ENCODE data around the gene EFCAB9. TPM values are rescaled to one million over a fixed set of nuclear protein-coding genes. Genes with fewer than 3 reads are reported as not detected.

EFCAB9 gene
- total RNA-seq, 3 donors from 2014 or later, result not detected

DNA sequence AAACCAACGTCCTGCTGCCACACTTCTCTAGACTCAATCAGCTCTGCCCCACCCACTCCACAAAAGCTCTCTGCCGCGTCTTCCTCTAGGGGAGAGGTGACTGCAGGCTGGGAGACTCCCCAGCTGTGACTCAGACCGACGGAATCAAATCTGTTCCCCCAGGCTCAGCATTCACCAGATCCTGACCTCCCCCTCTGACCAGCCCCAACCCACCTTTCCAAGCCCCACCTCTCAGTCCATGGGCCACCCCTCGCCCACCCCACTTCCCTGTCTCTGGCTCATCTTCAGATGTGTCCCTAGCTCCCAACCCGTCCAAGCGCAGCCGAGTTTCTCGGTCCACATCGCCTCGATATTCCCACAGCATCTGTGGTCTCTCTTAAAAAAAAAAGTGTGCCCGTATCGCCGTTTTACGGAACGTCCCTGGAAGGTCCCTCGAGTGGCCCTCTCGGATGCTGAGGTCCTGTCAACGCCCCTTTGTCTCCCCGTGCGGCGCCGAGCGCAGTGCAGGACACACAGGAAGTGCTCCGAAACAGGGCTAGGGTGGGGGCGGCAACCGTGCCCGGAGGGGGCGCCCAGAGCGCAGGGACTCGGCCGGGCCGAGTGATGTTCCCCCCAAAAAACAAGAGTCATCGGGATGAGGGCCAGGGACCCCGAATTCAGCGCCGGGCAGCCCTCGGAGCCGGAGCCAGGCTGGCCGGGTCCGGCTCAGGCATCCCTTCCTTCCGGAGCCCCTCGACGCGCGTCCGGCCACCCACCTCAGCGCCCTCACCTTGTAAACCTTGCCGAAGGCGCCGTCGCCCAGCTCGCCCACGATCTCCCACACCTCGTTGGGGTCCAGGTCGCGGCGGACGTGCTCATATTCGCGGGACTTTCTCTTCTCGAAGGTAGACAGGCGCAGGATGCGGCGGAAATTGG, 6.6 kb upstream of the EFCAB9 start:
- Histone ChIP-seq H3K9me3 (no peaks in the 10 kb centered on the region), H3K4me3 (peak overlapping the region; percentile 77), H3K36me3 (ENCODE audit: low read depth) (no peaks in the 10 kb centered on the region), H3K4me1 (ENCODE audit: low read depth) (peaks cover 6% of the 10 kb centered on the region)
- intact Hi-C loops (cut with DNase I, micrococcal nuclease), result loop anchor here (5.0 kb wide), 2 partner anchors 75 to 80 kb away; no protein-coding TSS in a partner anchor
- TF ChIP-seq, protein P1, sequence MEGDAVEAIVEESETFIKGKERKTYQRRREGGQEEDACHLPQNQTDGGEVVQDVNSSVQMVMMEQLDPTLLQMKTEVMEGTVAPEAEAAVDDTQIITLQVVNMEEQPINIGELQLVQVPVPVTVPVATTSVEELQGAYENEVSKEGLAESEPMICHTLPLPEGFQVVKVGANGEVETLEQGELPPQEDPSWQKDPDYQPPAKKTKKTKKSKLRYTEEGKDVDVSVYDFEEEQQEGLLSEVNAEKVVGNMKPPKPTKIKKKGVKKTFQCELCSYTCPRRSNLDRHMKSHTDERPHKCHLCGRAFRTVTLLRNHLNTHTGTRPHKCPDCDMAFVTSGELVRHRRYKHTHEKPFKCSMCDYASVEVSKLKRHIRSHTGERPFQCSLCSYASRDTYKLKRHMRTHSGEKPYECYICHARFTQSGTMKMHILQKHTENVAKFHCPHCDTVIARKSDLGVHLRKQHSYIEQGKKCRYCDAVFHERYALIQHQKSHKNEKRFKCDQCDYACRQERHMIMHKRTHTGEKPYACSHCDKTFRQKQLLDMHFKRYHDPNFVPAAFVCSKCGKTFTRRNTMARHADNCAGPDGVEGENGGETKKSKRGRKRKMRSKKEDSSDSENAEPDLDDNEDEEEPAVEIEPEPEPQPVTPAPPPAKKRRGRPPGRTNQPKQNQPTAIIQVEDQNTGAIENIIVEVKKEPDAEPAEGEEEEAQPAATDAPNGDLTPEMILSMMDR (IDR thresholded peaks at IDR 0.05), result no peak
- peak; percentile 66 for ATAC-seq
- DNase-seq, result peak; percentile 79 to 87 (median 79)

DNA sequence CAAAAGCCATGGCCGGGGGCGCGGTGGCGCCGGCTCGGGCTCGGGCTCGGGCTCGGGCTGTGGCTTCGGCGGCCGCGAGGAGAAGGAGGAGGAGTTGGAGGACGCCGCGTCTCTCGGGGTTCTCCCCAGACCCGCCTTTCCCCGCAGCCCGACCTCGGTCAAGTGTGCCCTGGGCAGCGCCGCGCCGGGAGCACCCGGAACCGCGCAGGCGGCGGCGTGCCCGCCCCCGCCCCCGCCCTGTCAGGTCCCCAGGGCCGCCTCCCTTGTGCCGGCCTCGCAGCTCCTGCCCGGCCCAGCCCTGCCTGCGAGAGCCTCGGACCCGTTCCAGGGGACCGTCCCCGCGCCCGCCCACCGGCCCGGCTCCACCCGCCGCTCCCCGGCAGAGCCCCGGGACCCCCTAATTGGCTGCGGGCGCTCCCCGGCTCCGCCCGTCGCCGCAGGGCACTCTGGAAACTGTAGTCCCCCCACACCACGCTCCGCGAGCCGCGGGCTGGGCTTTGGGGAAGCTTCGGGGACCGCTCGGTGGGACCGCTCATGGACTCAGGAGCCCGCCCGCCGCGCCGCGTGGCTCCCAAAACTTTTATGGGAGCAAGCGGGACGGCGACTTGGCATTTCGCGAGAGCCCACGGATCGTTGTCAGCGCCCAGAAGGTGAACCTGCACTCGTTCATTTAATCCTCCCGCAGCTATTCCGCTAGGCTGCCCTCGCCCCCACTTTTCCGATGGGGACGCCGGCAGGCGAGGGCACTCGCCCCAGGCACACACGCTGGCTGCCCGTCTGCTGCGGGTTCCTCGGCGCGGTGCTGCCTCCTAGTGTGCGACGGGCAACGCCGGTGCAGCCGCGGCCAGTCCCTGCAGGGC, 5.7 kb upstream of the EFCAB9 start, which contains the start of gene STK10:
Gene STK10, minus strand, starts transcription at position 192 of the 860 bp plus-strand sequence. Its CDS starts 182 bp downstream, at position 10.
- DNase-seq, result peak; percentile 88 to 95 (median 95)
- H3K4me3 ChIP-seq, result peak within 1 kb of the TSS; percentile 77
- TF ChIP-seq, protein P1 (IDR thresholded peaks at IDR 0.05), result peak; percentile 83
- intact Hi-C loops (cut with DNase I, micrococcal nuclease), result loop anchor here (5.0 kb wide), 2 partner anchors 76 to 81 kb away; no protein-coding TSS in a partner anchor
- H3K9me3 ChIP-seq, result no peaks in the 10 kb centered on the region
- H3K4me1 ChIP-seq (ENCODE audit: low read depth), result peaks cover 6% of the 10 kb centered on the region
- no peaks in the 10 kb centered on the region for H3K36me3 ChIP-seq (ENCODE audit: low read depth)
- peak; percentile 86 for ATAC-seq

DNA sequence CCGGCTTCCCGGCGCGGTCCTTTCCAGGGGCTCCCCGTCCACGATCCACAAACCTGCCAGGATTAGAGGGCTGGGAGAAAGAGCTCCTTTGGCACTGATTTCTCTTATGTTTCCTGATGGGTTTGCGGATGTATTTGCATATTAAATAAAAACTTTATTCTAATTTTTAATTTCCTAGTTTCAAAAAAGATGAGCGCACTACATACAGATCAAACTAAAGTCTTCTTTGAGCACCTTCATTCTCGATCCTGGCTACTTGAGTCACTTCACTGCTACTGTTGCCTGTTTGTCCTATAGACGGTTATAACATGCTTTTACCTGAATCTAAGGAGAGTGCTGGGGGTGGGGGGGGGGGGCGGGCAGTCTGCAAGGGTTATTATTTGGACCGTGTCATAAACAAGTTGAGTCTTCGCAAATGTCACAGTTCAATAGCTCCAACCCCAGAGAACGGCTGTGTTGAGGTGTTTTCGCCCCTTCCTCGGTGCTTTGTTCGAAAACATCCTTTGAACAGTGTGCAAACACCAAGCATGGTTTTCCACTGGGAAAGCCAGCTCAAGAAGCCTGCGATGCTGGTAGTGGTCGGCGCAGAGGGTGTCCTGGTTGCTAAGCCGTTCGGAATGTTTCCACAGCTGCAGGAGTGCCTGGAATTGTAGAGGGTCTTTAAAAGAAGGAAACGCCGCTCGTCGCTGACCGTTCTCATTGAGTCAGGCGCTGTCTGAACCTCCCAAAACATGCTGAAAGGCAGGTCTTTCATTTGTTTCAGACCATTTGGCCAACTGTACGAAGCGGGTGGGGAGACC, 4.9 kb upstream of the EFCAB9 start:
- H3K9me3 ChIP-seq, result no peaks in the 10 kb centered on the region
- no peak for DNase-seq
- no peak for ATAC-seq
- intact Hi-C loops (cut with DNase I, micrococcal nuclease), result loop anchor here (5.0 kb wide), 2 partner anchors 77 to 82 kb away; no protein-coding TSS in a partner anchor
- no peak overlapping the region for H3K4me3 ChIP-seq
- no peaks in the 10 kb centered on the region for H3K36me3 ChIP-seq (ENCODE audit: low read depth)
- TF ChIP-seq, protein P1 (IDR thresholded peaks at IDR 0.05), result no peak
- H3K4me1 ChIP-seq (ENCODE audit: low read depth), result peaks cover 6% of the 10 kb centered on the region

DNA sequence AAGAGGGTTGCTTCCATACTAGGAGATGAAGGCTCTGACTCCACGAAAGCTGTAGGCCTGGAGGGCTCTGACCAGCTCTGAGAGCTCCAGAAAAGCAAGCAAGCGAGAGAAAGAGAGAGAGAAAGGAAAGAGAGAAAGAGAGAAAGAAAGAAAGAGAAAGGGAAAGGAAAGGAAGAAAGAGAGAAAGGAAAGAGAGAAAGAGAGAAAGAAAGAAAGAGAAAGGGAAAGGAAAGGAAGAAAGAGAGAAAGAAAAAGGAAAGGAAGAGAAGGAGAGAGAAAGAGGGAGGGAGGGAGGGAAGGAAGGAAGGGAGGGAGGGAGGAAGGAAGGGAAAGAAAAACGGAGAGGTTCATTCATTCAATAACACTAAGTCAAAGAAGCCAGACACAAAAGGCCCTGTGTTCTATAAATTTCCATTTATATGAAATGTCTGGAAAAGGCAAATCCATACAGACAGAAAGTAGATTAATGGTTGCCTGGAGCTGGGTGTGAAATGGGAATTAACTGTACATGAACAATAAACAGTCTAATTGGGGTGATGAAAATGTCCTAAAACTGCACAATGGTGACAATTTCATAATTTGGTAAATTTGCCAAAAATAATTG, 4.2 kb upstream of the EFCAB9 start:
- TF ChIP-seq, protein P1 (IDR thresholded peaks at IDR 0.05), result no peak
- Histone ChIP-seq H3K36me3 (ENCODE audit: low read depth) (no peaks in the 10 kb centered on the region), H3K4me3 (no peak overlapping the region), H3K4me1 (ENCODE audit: low read depth) (peaks cover 6% of the 10 kb centered on the region), H3K9me3 (no peaks in the 10 kb centered on the region)
- no peak for DNase-seq
- no peak for ATAC-seq
- intact Hi-C loops (cut with DNase I, micrococcal nuclease), result loop anchor here (5.0 kb wide), 2 partner anchors 77 to 82 kb away; no protein-coding TSS in a partner anchor
